HG03039 (cell line): ENCODE data around the gene IRX1.

Source experiments
- ATAC-seq: cut with Tn5 transposase; IDR thresholded peaks from one replicate; pipeline ENCODE4 v1.9.1; 2021; ENCODE audit warnings: mild to moderate bottlenecking, moderate library complexity; ENCODE audit not compliant: unreplicated experiment

Gene IRX1

GRCh38 chr5:3650320-3650719 lies 54.7 kb downstream of the IRX1 start:
- no peak for ATAC-seq

GRCh38 chr5:3650868-3651267 lies 55.2 kb downstream of the IRX1 start:
- no peak for ATAC-seq
